ENCODE data around the gene NR4A3. TPM values are rescaled to one million over a fixed set of nuclear protein-coding genes. Genes with fewer than 3 reads are reported as not detected.

Gene NR4A3
- total RNA-seq, 2 donors from 2014 or later: 7.8 to 19.2 TPM

DNA sequence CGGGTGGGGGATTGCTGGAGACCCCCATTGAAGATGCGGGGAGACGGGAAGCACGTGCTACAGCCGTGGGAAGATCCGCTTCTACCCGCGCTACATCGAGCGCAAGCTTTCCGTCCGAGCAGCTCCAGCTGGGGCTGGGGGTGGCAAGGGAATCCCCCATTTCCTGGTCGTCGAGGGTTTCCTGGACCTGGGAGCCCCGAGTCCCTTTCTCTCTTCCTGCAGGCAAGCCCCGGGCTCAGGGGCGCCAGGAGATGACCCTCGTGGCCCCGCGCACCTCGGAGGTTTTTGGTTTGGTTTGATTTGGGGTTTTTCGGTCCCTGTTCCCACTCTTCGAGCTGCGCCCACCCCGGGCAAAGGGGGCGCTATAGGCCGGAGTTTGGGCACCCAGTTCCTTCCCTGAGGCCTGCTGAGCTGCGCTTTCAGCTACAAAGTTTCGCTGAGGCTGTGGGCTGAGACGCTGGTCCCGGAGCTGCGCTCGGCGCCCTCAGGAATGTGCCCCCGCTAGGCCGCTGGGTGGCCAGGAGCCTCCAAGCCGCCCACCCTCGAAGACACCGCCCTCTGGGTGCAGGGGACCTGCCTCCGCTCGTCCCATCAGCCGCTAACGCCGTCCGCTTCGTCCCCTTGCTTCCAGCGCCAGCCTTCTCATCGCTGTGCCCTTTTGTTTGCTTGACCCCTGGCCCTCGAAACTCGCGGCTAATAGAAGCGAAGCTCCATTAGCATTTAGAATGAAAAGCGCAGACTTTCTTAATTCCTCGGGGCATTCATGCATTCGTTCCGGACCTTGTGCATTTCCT lies 2.9 kb downstream of the NR4A3 start:
- ATAC-seq (peak in 1 of 2 donors; percentile 9), DNase-seq (ENCODE audit: low spot score in 2 of 2) (peak; percentile 73 to 79)
- peak overlapping the region in 1 of 2 donors; percentile 99 for H3K27ac Mint-ChIP-seq
- H3K9me3 Mint-ChIP-seq: no peaks in the 10 kb centered on the region
- H3K36me3 Mint-ChIP-seq: peaks cover 16 to 46% of the 10 kb centered on the region in 2 donors

DNA sequence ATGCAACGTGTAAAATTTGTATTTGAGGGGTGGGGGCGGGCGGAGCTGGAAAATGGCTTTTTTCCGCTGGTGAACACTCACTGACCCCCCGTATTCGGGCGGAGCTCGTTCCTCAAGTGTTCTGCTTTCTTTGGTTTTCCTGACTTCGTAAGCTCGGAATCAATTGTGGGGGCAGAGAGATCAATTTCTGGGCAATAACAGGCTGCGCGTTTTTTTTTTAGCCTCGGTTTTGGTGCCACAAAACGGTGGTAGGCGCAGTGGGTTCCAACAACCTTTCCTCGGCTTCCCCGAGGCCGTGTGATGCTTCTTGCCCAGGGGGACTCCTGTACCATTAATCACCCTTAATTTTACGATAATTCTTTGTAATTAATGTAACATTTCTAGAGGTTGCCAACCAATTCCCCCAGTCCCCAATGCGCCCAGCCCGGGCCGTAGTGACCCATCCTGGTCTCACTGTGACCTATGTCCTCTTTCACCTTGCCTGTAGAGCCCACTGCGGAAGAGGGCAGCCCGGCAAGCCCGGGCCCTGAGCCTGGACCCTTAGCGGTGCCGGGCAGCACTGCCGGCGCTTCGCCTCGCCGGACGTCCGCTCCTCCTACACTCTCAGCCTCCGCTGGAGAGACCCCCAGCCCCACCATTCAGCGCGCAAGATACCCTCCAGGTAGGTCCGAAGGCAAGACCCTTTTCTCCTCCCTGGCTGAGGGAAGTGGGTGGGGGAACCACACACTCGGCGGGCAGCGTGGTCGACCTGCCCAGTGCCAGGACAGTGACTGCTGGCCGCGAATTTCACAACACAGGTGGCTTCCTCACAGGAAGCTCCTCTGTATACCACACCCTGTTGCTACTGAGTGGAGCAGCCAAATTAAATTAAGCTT lies 3.7 kb downstream of the NR4A3 start:
- ATAC-seq: no peak
- Mint-ChIP-seq H3K36me3 (peaks cover 19 to 55% of the 10 kb centered on the region in 2 donors), H3K27ac (peak overlapping the region in 1 of 2 donors; percentile 99), H3K9me3 (no peaks in the 10 kb centered on the region)
- no peak for DNase-seq (ENCODE audit: low spot score in 2 of 2)

DNA sequence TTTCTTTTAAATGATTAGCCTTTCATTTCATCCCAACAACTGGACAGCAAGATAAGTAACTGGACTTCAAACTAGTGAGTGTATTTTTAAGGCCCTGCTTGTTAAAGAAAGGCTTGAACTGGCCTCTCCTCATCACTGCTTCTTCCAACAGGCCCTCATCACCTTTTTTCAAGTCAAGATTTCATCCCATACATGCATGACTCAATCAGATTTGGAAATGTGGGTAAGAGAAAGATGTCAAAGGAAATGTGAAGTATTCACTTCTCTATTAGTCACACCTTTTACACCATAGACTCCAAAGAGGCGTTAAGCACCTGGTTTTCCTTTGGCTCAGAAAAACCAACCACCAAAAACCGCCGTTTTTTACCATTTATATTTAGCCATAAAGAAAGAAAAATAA lies 4.9 kb downstream of the NR4A3 start:
- DNase-seq (ENCODE audit: low spot score in 2 of 2) (no peak), ATAC-seq (peak; percentile 49 to 55)
- H3K9me3 Mint-ChIP-seq: no peaks in the 10 kb centered on the region
- peak overlapping the region in 1 of 2 donors; percentile 99 for H3K27ac Mint-ChIP-seq
- H3K36me3 Mint-ChIP-seq: peaks cover 19 to 57% of the 10 kb centered on the region in 2 donors

DNA sequence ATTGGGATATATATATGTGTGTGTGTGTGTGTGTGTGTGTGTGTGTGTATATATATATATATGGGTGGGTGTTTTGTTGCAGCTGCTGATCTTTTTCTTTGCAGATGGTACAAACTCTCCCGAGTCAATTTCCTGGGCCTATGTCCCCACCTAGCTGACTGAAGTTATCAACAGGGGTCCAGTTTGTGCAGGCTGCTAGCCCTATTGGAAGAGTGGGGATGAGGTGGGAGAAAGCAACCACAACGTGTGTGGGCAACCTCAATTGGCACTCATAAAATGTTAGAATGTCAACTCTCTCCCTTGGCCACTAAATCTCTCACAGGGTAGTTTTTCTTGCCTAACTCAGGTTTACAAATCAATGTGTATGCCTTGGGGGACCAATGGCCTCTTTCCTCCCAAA lies 5.6 kb downstream of the NR4A3 start:
- no peaks in the 10 kb centered on the region for H3K9me3 Mint-ChIP-seq
- H3K36me3 Mint-ChIP-seq: peaks cover 19 to 52% of the 10 kb centered on the region in 2 donors
- no peak for ATAC-seq
- DNase-seq (ENCODE audit: low spot score in 2 of 2): no peak
- H3K27ac Mint-ChIP-seq: peak overlapping the region in 1 of 2 donors; percentile 99

DNA sequence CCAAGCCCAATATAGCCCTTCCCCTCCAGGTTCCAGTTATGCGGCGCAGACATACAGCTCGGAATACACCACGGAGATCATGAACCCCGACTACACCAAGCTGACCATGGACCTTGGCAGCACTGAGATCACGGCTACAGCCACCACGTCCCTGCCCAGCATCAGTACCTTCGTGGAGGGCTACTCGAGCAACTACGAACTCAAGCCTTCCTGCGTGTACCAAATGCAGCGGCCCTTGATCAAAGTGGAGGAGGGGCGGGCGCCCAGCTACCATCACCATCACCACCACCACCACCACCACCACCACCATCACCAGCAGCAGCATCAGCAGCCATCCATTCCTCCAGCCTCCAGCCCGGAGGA lies 6.3 kb downstream of the NR4A3 start:
- DNase-seq (ENCODE audit: low spot score in 2 of 2) (no peak), ATAC-seq (no peak)
- Mint-ChIP-seq H3K36me3 (peaks cover 14 to 45% of the 10 kb centered on the region in 2 donors), H3K9me3 (no peaks in the 10 kb centered on the region), H3K27ac (peak overlapping the region in 1 of 2 donors; percentile 51)

DNA sequence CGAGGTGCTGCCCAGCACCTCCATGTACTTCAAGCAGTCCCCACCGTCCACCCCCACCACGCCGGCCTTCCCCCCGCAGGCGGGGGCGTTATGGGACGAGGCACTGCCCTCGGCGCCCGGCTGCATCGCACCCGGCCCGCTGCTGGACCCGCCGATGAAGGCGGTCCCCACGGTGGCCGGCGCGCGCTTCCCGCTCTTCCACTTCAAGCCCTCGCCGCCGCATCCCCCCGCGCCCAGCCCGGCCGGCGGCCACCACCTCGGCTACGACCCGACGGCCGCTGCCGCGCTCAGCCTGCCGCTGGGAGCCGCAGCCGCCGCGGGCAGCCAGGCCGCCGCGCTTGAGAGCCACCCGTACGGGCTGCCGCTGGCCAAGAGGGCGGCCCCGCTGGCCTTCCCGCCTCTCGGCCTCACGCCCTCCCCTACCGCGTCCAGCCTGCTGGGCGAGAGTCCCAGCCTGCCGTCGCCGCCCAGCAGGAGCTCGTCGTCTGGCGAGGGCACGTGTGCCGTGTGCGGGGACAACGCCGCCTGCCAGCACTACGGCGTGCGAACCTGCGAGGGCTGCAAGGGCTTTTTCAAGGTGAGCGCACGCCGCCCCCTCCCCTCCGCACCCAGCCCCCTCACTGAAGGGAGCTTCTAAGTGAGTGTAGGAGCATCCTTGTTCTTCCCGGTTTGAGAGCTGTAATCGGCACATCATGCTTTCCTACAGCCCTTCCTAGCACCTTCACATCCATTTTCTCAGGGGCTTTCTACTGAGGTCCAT lies 6.9 kb downstream of the NR4A3 start:
- DNase-seq (ENCODE audit: low spot score in 2 of 2) (no peak), ATAC-seq (no peak)
- Mint-ChIP-seq H3K36me3 (peaks cover 18 to 49% of the 10 kb centered on the region in 2 donors), H3K9me3 (no peaks in the 10 kb centered on the region), H3K27ac (no peak overlapping the region)

DNA sequence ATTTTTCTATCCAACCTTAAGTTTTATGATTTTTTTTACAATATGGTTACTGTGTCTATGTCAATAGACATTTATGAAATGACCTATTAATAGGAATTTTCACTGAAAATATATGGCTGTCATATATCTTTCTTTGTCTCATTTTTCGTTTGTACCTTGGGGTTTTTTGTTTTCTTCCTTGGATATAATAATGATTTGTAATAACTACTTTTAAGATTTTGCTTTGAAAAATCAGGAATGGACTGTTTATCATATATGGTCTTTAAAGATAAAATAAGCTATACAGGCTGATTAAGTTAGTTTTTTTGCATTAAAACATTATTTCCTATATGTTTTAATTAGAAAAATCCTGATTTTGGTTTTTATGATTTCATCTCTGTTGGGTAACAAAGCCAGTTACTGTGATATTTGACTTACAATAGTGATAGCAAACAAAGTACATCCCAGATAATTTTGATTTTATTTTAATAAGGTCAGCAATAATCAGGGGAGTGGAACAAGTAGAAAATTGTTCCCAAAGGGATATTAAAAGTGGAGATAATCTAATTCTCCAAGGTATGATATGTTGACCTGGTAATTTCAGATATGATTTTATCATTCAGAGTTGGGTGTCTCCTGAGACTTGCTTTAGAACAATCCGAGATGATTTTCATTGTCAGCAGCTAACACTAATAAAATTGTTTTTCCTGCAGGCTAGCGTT lies 10.3 kb downstream of the NR4A3 start:
- no peak for DNase-seq (ENCODE audit: low spot score in 2 of 2)
- peaks cover 18 to 64% of the 10 kb centered on the region in 2 donors for H3K36me3 Mint-ChIP-seq
- no peaks in the 10 kb centered on the region for H3K9me3 Mint-ChIP-seq
- no peak overlapping the region for H3K27ac Mint-ChIP-seq
- no peak for ATAC-seq

DNA sequence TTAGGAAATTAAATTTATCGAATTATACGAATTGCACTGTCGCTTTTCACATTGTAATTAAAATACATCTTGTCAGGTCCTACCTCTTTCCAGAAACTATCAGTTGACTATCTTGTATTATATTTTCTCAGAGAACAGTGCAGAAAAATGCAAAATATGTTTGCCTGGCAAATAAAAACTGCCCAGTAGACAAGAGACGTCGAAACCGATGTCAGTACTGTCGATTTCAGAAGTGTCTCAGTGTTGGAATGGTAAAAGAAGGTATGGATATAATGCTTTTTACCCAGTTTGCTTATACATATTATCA lies 10.8 kb downstream of the NR4A3 start:
- Mint-ChIP-seq H3K36me3 (peaks cover 18 to 62% of the 10 kb centered on the region in 2 donors), H3K27ac (no peak overlapping the region), H3K9me3 (no peaks in the 10 kb centered on the region)
- DNase-seq (ENCODE audit: low spot score in 2 of 2) (no peak), ATAC-seq (no peak)

DNA sequence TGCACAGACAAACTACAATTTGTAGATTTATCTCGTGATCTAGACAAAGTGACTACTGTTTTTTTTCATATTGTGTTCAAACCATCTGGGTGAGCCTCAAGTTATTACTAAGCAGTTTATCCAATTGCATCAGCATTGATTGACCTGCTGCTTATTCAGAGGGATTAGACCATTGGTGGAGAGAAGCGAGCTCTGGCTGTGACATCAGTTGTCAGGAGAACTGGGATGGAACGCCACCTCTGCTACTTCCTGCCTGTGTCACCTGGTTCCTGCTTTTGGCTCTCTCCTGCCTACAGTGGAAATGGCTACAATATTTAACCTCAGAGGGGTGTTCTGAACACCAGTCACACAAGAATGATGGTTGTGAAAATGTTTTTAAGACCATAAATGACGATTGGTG lies 12.1 kb downstream of the NR4A3 start:
- H3K36me3 Mint-ChIP-seq: peaks cover 17 to 65% of the 10 kb centered on the region in 2 donors
- no peaks in the 10 kb centered on the region for H3K9me3 Mint-ChIP-seq
- no peak for DNase-seq (ENCODE audit: low spot score in 2 of 2)
- peak in 1 of 2 donors; percentile 26 for ATAC-seq
- H3K27ac Mint-ChIP-seq: no peak overlapping the region

DNA sequence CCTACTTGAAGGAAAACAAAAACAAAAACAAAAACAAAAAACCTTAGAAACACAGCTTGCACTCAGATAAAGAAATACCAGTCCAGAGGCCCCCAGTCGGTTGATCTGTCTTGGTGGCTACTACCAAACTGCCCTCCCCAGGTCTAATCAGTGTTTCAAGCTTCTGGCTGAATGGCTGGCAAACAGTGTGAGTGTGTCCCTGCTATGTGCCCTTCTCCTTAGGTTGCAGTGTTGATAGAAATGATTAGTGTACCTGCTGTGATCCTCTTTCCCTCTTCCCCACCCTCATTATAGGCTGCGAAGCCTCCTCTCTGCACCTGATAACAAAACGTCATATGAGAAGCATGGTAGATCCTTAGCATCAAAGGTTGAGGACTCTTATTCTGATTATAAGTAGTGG lies 12.8 kb downstream of the NR4A3 start:
- Mint-ChIP-seq H3K9me3 (no peaks in the 10 kb centered on the region), H3K36me3 (peaks cover 10 to 61% of the 10 kb centered on the region in 2 donors), H3K27ac (no peak overlapping the region)
- DNase-seq (ENCODE audit: low spot score in 2 of 2) (no peak), ATAC-seq (no peak)

DNA sequence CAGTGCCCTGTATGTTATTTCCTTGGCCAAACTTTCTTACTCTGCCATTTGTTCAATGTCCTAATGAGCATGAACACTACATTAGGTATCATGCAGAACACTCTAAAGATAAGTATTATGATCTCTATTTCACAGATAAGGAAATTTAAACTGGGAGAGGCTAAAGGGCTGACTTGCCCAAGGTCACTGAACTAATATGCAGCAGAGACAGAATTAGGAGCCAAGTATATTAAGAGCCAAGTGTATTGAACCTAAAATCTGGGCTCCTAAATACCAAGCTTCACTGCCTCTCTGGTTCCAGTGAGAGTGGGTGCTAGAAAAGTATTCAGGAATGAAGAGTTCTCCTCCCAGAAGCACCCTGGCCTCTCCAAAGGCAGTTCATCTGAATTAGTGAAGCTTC lies 13.5 kb downstream of the NR4A3 start:
- no peak overlapping the region for H3K27ac Mint-ChIP-seq
- no peak for ATAC-seq
- H3K9me3 Mint-ChIP-seq: no peaks in the 10 kb centered on the region
- peaks cover 6 to 54% of the 10 kb centered on the region in 2 donors for H3K36me3 Mint-ChIP-seq
- no peak for DNase-seq (ENCODE audit: low spot score in 2 of 2)

DNA sequence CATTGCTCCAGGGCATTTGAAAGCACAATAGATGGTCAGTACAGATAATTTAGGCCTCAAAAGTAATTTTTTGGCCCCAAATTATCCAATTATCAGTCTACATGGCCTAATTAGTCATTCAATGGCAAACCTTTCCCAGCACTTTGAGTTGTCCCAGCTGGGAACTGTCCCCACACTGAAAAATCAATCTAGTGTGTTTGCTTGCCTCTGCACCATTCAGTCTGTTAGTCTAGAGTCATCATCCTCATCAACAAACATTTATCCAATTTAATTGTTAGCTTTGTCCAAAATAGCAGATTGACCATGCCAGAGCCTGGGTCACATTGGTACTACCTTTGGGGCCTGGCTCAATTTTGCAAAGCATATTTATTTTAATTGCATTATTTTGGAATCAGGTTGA lies 13.9 kb downstream of the NR4A3 start:
- Mint-ChIP-seq H3K36me3 (peaks cover 6 to 50% of the 10 kb centered on the region in 2 donors), H3K9me3 (no peaks in the 10 kb centered on the region), H3K27ac (no peak overlapping the region)
- ATAC-seq: no peak
- DNase-seq (ENCODE audit: low spot score in 2 of 2): no peak

DNA sequence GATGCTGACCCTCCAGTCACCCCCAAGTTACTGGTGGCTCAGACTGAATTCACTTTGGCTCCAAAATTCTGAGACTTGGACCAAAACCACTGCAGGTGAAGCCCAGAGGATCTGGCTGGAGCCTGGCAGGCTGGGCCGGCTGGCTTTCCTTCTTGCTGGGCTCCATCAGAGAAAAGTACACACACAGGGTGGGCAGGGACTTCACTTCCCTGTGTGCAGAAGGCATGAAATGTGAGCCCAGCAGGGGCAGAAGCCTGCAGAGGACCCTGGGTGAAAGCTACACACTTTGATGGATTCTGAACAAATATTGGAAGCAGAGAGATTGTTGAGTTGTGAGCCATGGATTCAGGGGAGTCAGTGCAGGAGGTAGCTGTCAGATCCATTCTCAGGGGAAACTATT lies 18.4 kb downstream of the NR4A3 start:
- Mint-ChIP-seq H3K9me3 (no peaks in the 10 kb centered on the region), H3K36me3 (peaks cover 0 to 42% of the 10 kb centered on the region in 2 donors), H3K27ac (no peak overlapping the region)
- no peak for DNase-seq (ENCODE audit: low spot score in 2 of 2)
- no peak for ATAC-seq

DNA sequence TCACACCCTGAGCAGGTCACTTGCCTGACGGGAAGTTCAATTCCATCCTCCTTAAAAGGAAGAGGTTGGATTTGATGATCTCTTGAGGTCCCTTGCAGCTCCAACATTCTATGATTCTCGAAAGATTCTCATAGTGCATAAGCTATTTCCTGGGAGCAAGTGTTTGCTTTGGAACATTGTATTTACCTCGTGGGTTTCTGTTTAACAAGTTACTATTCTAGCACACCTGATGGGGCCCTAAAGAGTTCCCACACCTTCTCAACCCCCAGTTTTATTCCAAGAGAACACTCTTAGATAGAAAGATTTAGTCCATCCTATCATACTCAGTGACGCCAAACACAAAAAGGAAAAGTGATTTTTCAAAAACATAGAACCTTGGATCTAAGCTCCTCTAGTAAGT lies 23.4 kb downstream of the NR4A3 start:
- ATAC-seq (no peak), DNase-seq (ENCODE audit: low spot score in 2 of 2) (no peak)
- Mint-ChIP-seq H3K36me3 (peaks cover 28 to 52% of the 10 kb centered on the region in 2 donors), H3K27ac (no peak overlapping the region), H3K9me3 (no peaks in the 10 kb centered on the region)

DNA sequence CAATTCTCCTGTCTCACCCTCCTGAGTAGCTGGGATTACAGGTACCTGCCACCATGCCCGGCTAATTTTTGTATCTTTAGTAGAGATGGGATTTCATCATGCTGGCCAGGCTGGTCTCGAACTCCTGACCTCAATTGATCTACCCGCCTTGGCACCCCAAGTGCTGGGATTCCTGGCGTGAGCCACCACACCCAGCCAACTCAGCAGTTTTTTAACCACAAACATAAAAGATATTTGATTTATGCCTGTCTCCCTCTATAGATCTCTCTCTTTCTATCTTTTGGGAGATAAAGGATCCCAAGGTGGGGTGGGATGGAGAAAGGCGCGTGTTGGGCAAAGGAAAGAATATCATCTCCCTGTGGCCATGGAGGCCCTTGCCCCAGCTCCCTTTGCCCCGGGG lies 26.8 kb downstream of the NR4A3 start:
- H3K9me3 Mint-ChIP-seq: no peaks in the 10 kb centered on the region
- no peak overlapping the region for H3K27ac Mint-ChIP-seq
- ATAC-seq: no peak
- H3K36me3 Mint-ChIP-seq: peaks cover 46 to 73% of the 10 kb centered on the region in 2 donors
- no peak for DNase-seq (ENCODE audit: low spot score in 2 of 2)

DNA sequence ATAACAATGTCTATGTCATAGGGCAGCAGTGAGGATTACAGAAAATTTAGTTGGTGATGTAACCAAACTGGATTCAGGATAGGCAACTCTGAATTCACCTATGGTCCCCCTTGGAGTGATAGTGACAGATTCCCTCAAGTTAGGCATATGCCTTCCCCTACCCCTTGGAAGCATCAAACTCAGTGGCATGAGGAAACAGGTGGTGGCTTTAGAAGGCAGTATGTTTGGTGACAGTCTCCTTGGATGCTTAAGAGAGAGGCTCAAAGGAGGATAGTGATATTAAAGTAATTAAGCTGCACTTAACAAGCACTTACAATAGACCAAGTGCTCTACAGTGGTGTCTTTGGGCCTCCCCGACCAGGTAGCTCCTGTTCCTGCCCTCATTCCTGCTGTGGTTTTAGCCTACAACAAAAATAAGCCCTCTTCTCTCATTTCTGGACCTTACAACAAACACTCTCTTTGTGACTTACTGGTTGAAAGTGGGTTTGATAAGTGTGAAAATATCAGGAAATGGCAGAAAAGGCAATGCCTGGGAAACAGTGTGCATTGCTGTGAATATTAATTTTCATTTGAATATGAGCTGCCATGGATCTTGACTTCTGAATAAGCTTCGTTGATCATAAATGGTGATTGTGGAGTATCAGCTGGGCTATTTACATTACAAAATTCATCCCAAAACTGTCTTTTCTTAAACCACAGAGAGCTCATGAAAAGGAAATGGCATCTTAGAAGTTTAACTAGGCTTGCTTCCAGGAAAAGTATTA lies 29.2 kb downstream of the NR4A3 start:
- H3K9me3 Mint-ChIP-seq: no peaks in the 10 kb centered on the region
- DNase-seq (ENCODE audit: low spot score in 2 of 2) (no peak), ATAC-seq (peak in 1 of 2 donors; percentile 36)
- peak overlapping the region in 1 of 2 donors; percentile 61 for H3K27ac Mint-ChIP-seq
- peaks cover 46 to 69% of the 10 kb centered on the region in 2 donors for H3K36me3 Mint-ChIP-seq

All from activated naive CD4-positive, alpha-beta T cell treated with anti-CD3 and anti-CD28 coated beads, Interleukin-2, amount 50 U/mL, for 72 hours (primary cell).